HEK293 (cell line): ENCODE measurements around the gene SAGE1.
"Not testable (repeated sequence)": the region's sequence is repeated elsewhere in the genome, so short reads cannot be mapped to it uniquely, and the experiment has no call there.

Source experiments
- CTCF ChIA-PET: fragments of 350-600 bp; formaldehyde crosslinking; extraction: SDS; loops from one replicate; lab custom pipeline; 2021; ENCODE audit warnings: antibody characterized with exemption; lab: Yijun Ruan, JAX
- POLR2A ChIA-PET: fragments of 300-600 bp; formaldehyde crosslinking; extraction: SDS; loops from one replicate; lab custom pipeline; 2020; ENCODE audit warnings: antibody characterized with exemption, inconsistent platforms; lab: Yijun Ruan, JAX
- H3K27ac ChIP-seq: fragments of 200-500 bp; sonication (Bioruptor generic); 2 replicates; pipeline ENCODE4 v1.5.1; 2014; ENCODE audit warnings: low read depth, low read length, control low read depth, inconsistent platforms; ENCODE audit errors: extremely low read depth
- H3K36me3 ChIP-seq, 2 experiments: fragments of 200-500 bp in 1 of 2; sonication (Bioruptor generic) in 1 of 2; 1 replicate in 1 of 2; 2 replicates in 1 of 2; pipeline ENCODE4 v1.5.1; 2014 to 2017; ENCODE audit warnings: inconsistent platforms in 2 of 2, low read length in 2 of 2; ENCODE audit not compliant: control insufficient read depth in 2 of 2, insufficient read depth in 1 of 2
- H3K4me1 ChIP-seq: fragments of 200-500 bp; sonication (Bioruptor generic); 2 replicates; pipeline ENCODE4 v1.5.1; 2014; ENCODE audit warnings: mild to moderate bottlenecking, low read length, inconsistent platforms; ENCODE audit not compliant: control insufficient read depth, insufficient read depth
- H3K4me3 ChIP-seq: 2 replicates; pipeline ENCODE4 v1.5.1; 2011; ENCODE audit warnings: low read depth, mild to moderate bottlenecking, control low read depth, low read length, moderate library complexity
- H3K9me3 ChIP-seq: fragments of 200-500 bp; sonication (Bioruptor generic); 2 replicates; pipeline ENCODE4 v1.5.1; 2014; ENCODE audit warnings: low read depth, low read length, inconsistent platforms; ENCODE audit not compliant: control insufficient read depth, insufficient read depth
- EGR2 ChIP-seq: fragments of 450-650 bp; formaldehyde crosslinking; IDR thresholded peaks from 2 replicates; pipeline ENCODE4 v1.5.1; 2016; ENCODE audit warnings: low read depth, missing biosample characterization, missing genetic modification characterization
- FEZF1 ChIP-seq: fragments of 450-650 bp; formaldehyde crosslinking; IDR thresholded peaks from 2 replicates; pipeline ENCODE4 v1.5.1; 2016; ENCODE audit warnings: missing biosample characterization, missing genetic modification characterization
- OSR2 ChIP-seq: fragments of 450-650 bp; formaldehyde crosslinking; IDR thresholded peaks from 2 replicates; pipeline ENCODE4 v1.5.1; 2016; ENCODE audit warnings: missing biosample characterization, missing genetic modification characterization
- OVOL3 ChIP-seq: fragments of 450-650 bp; formaldehyde crosslinking; IDR thresholded peaks from 2 replicates; pipeline ENCODE4 v1.5.1; 2016; ENCODE audit warnings: missing biosample characterization, missing genetic modification characterization
- ZFP37 ChIP-seq: fragments of 450-650 bp; formaldehyde crosslinking; IDR thresholded peaks from 2 replicates; pipeline ENCODE4 v1.5.1; 2016; ENCODE audit warnings: missing biosample characterization, missing genetic modification characterization
- ZIC2 ChIP-seq: fragments of 450-650 bp; formaldehyde crosslinking; IDR thresholded peaks from 2 replicates; pipeline ENCODE4 v1.5.1; 2016; ENCODE audit warnings: missing biosample characterization, missing genetic modification characterization
- ZNF148 ChIP-seq: fragments of 450-650 bp; formaldehyde crosslinking; IDR thresholded peaks from 2 replicates; pipeline ENCODE4 v1.5.0; 2017; ENCODE audit warnings: missing biosample characterization, missing genetic modification characterization, borderline replicate concordance
- ZNF157 ChIP-seq: fragments of 450-650 bp; formaldehyde crosslinking; IDR thresholded peaks from 2 replicates; pipeline ENCODE4 v1.5.1; 2016; ENCODE audit warnings: missing biosample characterization, missing genetic modification characterization
- ZNF513 ChIP-seq: fragments of 450-650 bp; IDR thresholded peaks from 2 replicates; pipeline ENCODE4 v1.5.1; 2018; ENCODE audit warnings: missing biosample characterization, missing genetic modification characterization
- ZNF544 ChIP-seq: fragments of 450-650 bp; formaldehyde crosslinking; IDR thresholded peaks from 2 replicates; pipeline ENCODE4 v1.5.0; 2017; ENCODE audit warnings: missing biosample characterization, missing genetic modification characterization

SAGE1 gene

GRCh38 chrX:135893294-135893817 is at the start of gene SAGE1, which contains the start of gene CT45A10:
SAGE1 (plus strand) TSS chrX:135893716; CDS start chrX:135896243, 2,527 bp downstream.
CT45A10 (minus strand) TSS chrX:135893444; CDS start chrX:135885344, 8,100 bp downstream.
- POLR2A ChIA-PET, result no interaction called here

GRCh38 chrX:135854438-135854837 is 39.1 kb upstream of the SAGE1 start, which contains the start of gene CT45A8:
CT45A8 (minus strand) TSS chrX:135854538; CDS start chrX:135850783, 3,755 bp downstream.
- CTCF ChIA-PET, result not testable (repeated sequence)

More at GRCh38 chrX:135893294-135893817, at the start of gene SAGE1, which contains the start of gene CT45A10:
- TF ChIP-seq FEZF1 (tag by site-specific recombination) (no peak), OSR2 (tag by site-specific recombination) (no peak), ZNF148 (tag by site-specific recombination) (no peak), OVOL3 (no peak), ZNF544 (tag by site-specific recombination) (no peak), ZIC2 (tag by site-specific recombination) (no peak), ZNF513 (tag by site-specific recombination) (no peak), ZNF157 (tag by site-specific recombination) (no peak), EGR2 (tag by site-specific recombination) (no peak), ZFP37 (tag by site-specific recombination) (no peak)
- Histone ChIP-seq H3K27ac (no peak within 1 kb of the TSS), H3K4me3 (no peak within 1 kb of the TSS), H3K4me1 (no peaks in the 10 kb centered on the region), H3K9me3 (no peaks in the 10 kb centered on the region), H3K36me3 (no peaks in the 10 kb centered on the region)
- CTCF ChIA-PET, result no interaction called here

GRCh38 chrX:135871712-135872111 is 21.8 kb upstream of the SAGE1 start, which contains the start of gene CT45A9:
CT45A9 (minus strand) TSS chrX:135871812; CDS start chrX:135868061, 3,751 bp downstream.
- H3K4me1 ChIP-seq, H3K9me3 ChIP-seq, H3K27ac ChIP-seq, H3K4me3 ChIP-seq, CTCF ChIA-PET, POLR2A ChIA-PET, H3K36me3 ChIP-seq: not testable (repeated sequence)

More at GRCh38 chrX:135854438-135854837, 39.1 kb upstream of the SAGE1 start, which contains the start of gene CT45A8:
- H3K27ac ChIP-seq, POLR2A ChIA-PET, H3K4me1 ChIP-seq, H3K36me3 ChIP-seq, H3K4me3 ChIP-seq, H3K9me3 ChIP-seq: not testable (repeated sequence)

- H3K4me1 ChIP-seq, H3K9me3 ChIP-seq, H3K4me3 ChIP-seq, H3K27ac ChIP-seq, POLR2A ChIA-PET, CTCF ChIA-PET, H3K36me3 ChIP-seq: not testable (repeated sequence)
These were observed 10.8 kb upstream of the SAGE1 start for GRCh38 chrX:135882741-135883140.

- H3K36me3 ChIP-seq, H3K4me3 ChIP-seq, H3K27ac ChIP-seq, CTCF ChIA-PET, POLR2A ChIA-PET, H3K4me1 ChIP-seq, H3K9me3 ChIP-seq: not testable (repeated sequence)
These were observed 5.3 kb upstream of the SAGE1 start for GRCh38 chrX:135888230-135888629.

- CTCF ChIA-PET, result interaction anchor here (0.6 to 1.0 kb wide), 3 partner anchors 24 to 566 kb away, joined by 3 read pairs; no protein-coding TSS in a partner anchor
- H3K4me1 ChIP-seq, H3K36me3 ChIP-seq, H3K9me3 ChIP-seq, H3K27ac ChIP-seq, H3K4me3 ChIP-seq, POLR2A ChIA-PET: not testable (repeated sequence)
These were observed 4.5 kb upstream of the SAGE1 start for GRCh38 chrX:135888976-135889375.
